GM12878 (cell line): ENCODE results near the gene ADAMTS2. TPM values are rescaled to one million over a fixed set of nuclear protein-coding genes. Genes with fewer than 3 reads are reported as not detected.

Source experiments
- ATAC-seq: fragments of 200-7000 bp; cut with Tn5 transposase; 3 replicates; pipeline ENCODE4 v1.9.1; 2020; ENCODE audit warnings: mild to moderate bottlenecking, moderate library complexity
- BruUV-seq: library from RNA; stranded (reverse); fragments of 400-500 nt; replicated peaks from 2 replicates; lab custom pipeline; 2021; lab: Mats Ljungman, UMichigan
- CTCF ChIA-PET: fragments of 300-600 bp; sonication (Branson Sonifier 250); formaldehyde crosslinking; extraction: SDS; loops from one replicate; lab custom pipeline; 2021; ENCODE audit warnings: inconsistent platforms; lab: Yijun Ruan, JAX
- POLR2A ChIA-PET: fragments of 350-600 bp; formaldehyde crosslinking; extraction: SDS; loops from one replicate; lab custom pipeline; 2021; ENCODE audit warnings: inconsistent platforms; lab: Charles Lee
- RAD21 ChIA-PET: fragments of 300-600 bp; sonication (Branson Sonifier 250); formaldehyde crosslinking; loops from one replicate; lab custom pipeline; 2023; ENCODE audit warnings: antibody characterized with exemption; ENCODE audit not compliant: unreplicated experiment; lab: Charles Lee
- SMC1A ChIA-PET: fragments of 300-600 bp; sonication (Branson Sonifier 250); formaldehyde crosslinking; loops from one replicate; lab custom pipeline; 2023; ENCODE audit not compliant: unreplicated experiment, uncharacterized antibody; lab: Charles Lee
- DNase-seq: peaks from one replicate; pipeline ENCODE4 v3.0.0-alpha.2; 2011; ENCODE audit warnings: low read depth, low spot score
- FAIRE-seq: peaks from 3 replicates; lab custom pipeline; 2011; peaks lifted over from hg19 to GRCh38; lab: Jason Lieb, UNC
- H2AFZ ChIP-seq: 2 replicates; pipeline ENCODE4 v1.6.0; 2011; ENCODE audit warnings: low read depth, low read length, control low read depth; ENCODE audit not compliant: control insufficient read depth
- H3K27ac ChIP-seq: 2 replicates; pipeline ENCODE4 v1.5.1; 2011; ENCODE audit warnings: control low read depth; ENCODE audit not compliant: control insufficient read depth, insufficient read depth
- H3K27me3 ChIP-seq, 2 experiments: replicated peaks in 1 of 2; 2 replicates each; pipeline versions ENCODE4 v1.6.0 to v1.6.1; 2011; ENCODE audit warnings: low read length in 1 of 2; ENCODE audit not compliant: control insufficient read depth in 2 of 2, insufficient read depth in 2 of 2
- H3K36me3 ChIP-seq, 2 experiments: 2 replicates each; pipeline ENCODE4 v1.5.1; 2011; ENCODE audit warnings: low read length in 1 of 2; ENCODE audit not compliant: control insufficient read depth in 2 of 2, insufficient read depth in 2 of 2
- H3K4me1 ChIP-seq: 2 replicates; pipeline ENCODE4 v1.6.1; 2011; ENCODE audit warnings: mild to moderate bottlenecking, low read length, moderate library complexity, mixed read lengths; ENCODE audit not compliant: control insufficient read depth, insufficient read depth
- H3K4me2 ChIP-seq: 2 replicates; pipeline ENCODE4 v1.6.0; 2011; ENCODE audit warnings: control low read depth; ENCODE audit not compliant: control insufficient read depth, insufficient read depth
- H3K4me3 ChIP-seq: fragments of 200-600 bp; sonication (generic); 2 replicates; pipeline ENCODE4 v1.5.1; 2016
- H3K79me2 ChIP-seq: 2 replicates; pipeline ENCODE4 v1.6.0; 2011; ENCODE audit warnings: low read length; ENCODE audit not compliant: control insufficient read depth, insufficient read depth
- H3K9ac ChIP-seq: 2 replicates; pipeline ENCODE4 v1.8.0; 2011; ENCODE audit warnings: low read length, control low read depth, mixed read lengths; ENCODE audit not compliant: control insufficient read depth, insufficient read depth
- H3K9me3 ChIP-seq: replicated peaks from 3 replicates; pipeline ENCODE4 v1.5.1; 2011; ENCODE audit warnings: mild to moderate bottlenecking, low read length; ENCODE audit not compliant: control insufficient read depth, insufficient read depth
- H4K20me1 ChIP-seq: 2 replicates; pipeline ENCODE4 v1.6.0; 2011; ENCODE audit not compliant: control insufficient read depth, insufficient read depth
- ATF3 ChIP-seq: IDR thresholded peaks from 2 replicates; pipeline ENCODE4 v1.6.1; 2011; ENCODE audit warnings: low read depth, mild to moderate bottlenecking, low read length, moderate library complexity, borderline replicate concordance; ENCODE audit errors: extremely low read depth
- ATF7 ChIP-seq: fragments of 450-650 bp; IDR thresholded peaks from 2 replicates; pipeline ENCODE4 v1.6.1; 2016; ENCODE audit warnings: low read depth, mild to moderate bottlenecking
- CHD1 ChIP-seq: IDR thresholded peaks from 2 replicates; pipeline ENCODE4 v1.6.1; 2012; ENCODE audit warnings: low read depth, low read length, improper control_type of control experiment
- FOXK2 ChIP-seq: fragments of 450-650 bp; IDR thresholded peaks from 2 replicates; pipeline ENCODE4 v1.6.1; 2017; ENCODE audit warnings: mild to moderate bottlenecking, moderate library complexity
- KDM1A ChIP-seq: fragments of 200-600 bp; sonication (generic); IDR thresholded peaks from 2 replicates; pipeline ENCODE4 v1.6.1; 2016; ENCODE audit warnings: borderline replicate concordance
- NFIC ChIP-seq: IDR thresholded peaks from 2 replicates; pipeline ENCODE4 v1.6.1; 2012; ENCODE audit warnings: low read depth, mild to moderate bottlenecking, inconsistent platforms, low read length, moderate library complexity
- NKRF ChIP-seq: fragments of 450-650 bp; conservative IDR thresholded peaks from 2 replicates; pipeline ENCODE4 v1.6.1; 2017; ENCODE audit warnings: mild to moderate bottlenecking, moderate library complexity
- PAX8 ChIP-seq: fragments of 450-650 bp; IDR thresholded peaks from 2 replicates; pipeline ENCODE4 v1.6.1; 2017; ENCODE audit warnings: mild to moderate bottlenecking, moderate library complexity
- PML ChIP-seq: IDR thresholded peaks from 2 replicates; pipeline ENCODE4 v1.6.1; 2012; ENCODE audit warnings: low read length, inconsistent platforms
- RAD21 ChIP-seq: IDR thresholded peaks from 2 replicates; pipeline ENCODE4 v1.6.1; 2011; ENCODE audit warnings: mild to moderate bottlenecking, low read depth, low read length, moderate library complexity; ENCODE audit not compliant: insufficient read depth
- SIN3A ChIP-seq: IDR thresholded peaks from 2 replicates; pipeline ENCODE4 v1.6.1; 2012; ENCODE audit warnings: low read depth, low read length, improper control_type of control experiment
- SIX5 ChIP-seq: IDR thresholded peaks from 2 replicates; pipeline ENCODE4 v1.6.1; 2011; ENCODE audit warnings: mild to moderate bottlenecking, low read depth, low read length, moderate library complexity; ENCODE audit not compliant: severe bottlenecking
- USF2 ChIP-seq: IDR thresholded peaks from 2 replicates; pipeline ENCODE4 v1.6.1; 2011; ENCODE audit warnings: low read depth, low read length, improper control_type of control experiment, borderline replicate concordance
- ZNF274 ChIP-seq: IDR thresholded peaks from one replicate; pipeline ENCODE4 v1.8.0; 2011; ENCODE audit not compliant: insufficient read length, insufficient read depth
- ZNF622 ChIP-seq: fragments of 450-650 bp; IDR thresholded peaks from 2 replicates; pipeline ENCODE4 v1.6.1; 2017; ENCODE audit warnings: mild to moderate bottlenecking, inconsistent platforms
- WGBS: methylation state at CpG from one replicate; pipeline ENCODE4 v1.1.6; 2016; ENCODE audit warnings: low lambda C conversion rate; ENCODE audit not compliant: insufficient replicate concordance, insufficient coverage; ENCODE audit errors: missing lambda C conversion rate; 5-methylcytosine and 5-hydroxymethylcytosine counted together
- in situ Hi-C: fragments of 300-500 bp; cut with MboI; formaldehyde crosslinking; loops from 9 replicates; pipeline ENCODE4 v1.14.3; 2018; ENCODE audit warnings: mixed read lengths
- intact Hi-C: fragments of 100-400 bp; cut with micrococcal nuclease; formaldehyde crosslinking; loops from one replicate; pipeline ENCODE4 v1.14.2; 2022; ENCODE audit not compliant: unreplicated experiment
- polyA plus RNA-seq, 11 experiments: library from polyadenylated mRNA; depleted of rRNA in 4 of 11; unstranded in 6 of 11; stranded (reverse) in 5 of 11; fragments of >200 nt; fragmentation: Nextera tagmentation in 4 of 11; fragmentation: Illumina TruSeq in 1 of 11; extraction: Ambion mirVana in 4 of 11; extraction: Trizol in 1 of 11; gene quantifications; 1 replicate in 1 of 11; 2 replicates in 10 of 11; pipeline versions ENCODE4 v1.2.1 to v1.2.3, GENCODE V29; 2011 to 2016; ENCODE audit warnings: inconsistent platforms in 2 of 11, missing spikeins in 2 of 11, low read depth in 1 of 11
- total RNA-seq, 4 experiments: library from RNA; depleted of rRNA in 3 of 4; stranded (reverse); fragments of >200 nt in 3 of 4; fragmentation: Illumina TruSeq in 1 of 4; extraction: Trizol in 1 of 4; gene quantifications; 2 replicates each; pipeline versions ENCODE4 v1.2.1 to v1.2.3, GENCODE V29; 2013 to 2021
- TF ChIP-seq, protein P1 (sequence below): fragments of 450-650 bp; formaldehyde crosslinking; IDR thresholded peaks from 2 replicates; pipeline ENCODE4 v1.4.0; 2020; ENCODE audit warnings: mild to moderate bottlenecking, moderate library complexity

The ADAMTS2 gene
- total and polyA plus RNA-seq, 10 of the 15 experiments (the other 5 are each of a cell fraction or from before 2014, with no cell fraction given): 0.03 to 0.05 TPM; not detected in 8

DNA sequence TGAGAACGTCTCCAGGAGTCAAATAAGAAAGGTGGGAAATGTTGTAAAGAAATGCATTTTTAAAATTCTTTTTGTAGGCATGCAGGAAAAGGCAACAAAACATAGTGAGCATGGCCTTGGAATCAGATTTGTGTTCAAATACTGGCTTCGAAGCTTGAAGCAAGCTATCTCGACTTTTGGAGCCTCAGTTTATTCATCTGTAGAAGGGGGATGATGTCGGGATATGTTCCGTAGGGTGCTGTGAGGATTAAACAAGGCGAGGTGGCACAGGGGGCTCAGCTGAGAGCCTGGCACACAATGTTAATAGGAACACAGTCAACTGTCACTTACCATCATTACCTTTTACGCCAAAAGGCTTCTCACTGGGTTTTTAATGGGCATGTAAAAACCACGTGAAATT is 4.8 kb downstream of the ADAMTS2 start:
- BruUV-seq: no TSS peak
- DNase-seq (no peak), ATAC-seq (no peak), FAIRE-seq (no peak)
- Histone ChIP-seq H3K9ac (no peak overlapping the region), H3K79me2 (no peaks in the 10 kb centered on the region), H3K27me3 (no peaks in the 10 kb centered on the region), H3K4me3 (no peak overlapping the region), H2AFZ (no peak overlapping the region), H3K36me3 (no peaks in the 10 kb centered on the region), H3K4me2 (no peak overlapping the region), H4K20me1 (no peaks in the 10 kb centered on the region), H3K27ac (no peak overlapping the region), H3K4me1 (no peaks in the 10 kb centered on the region), H3K9me3 (no peaks in the 10 kb centered on the region)
- ChIA-PET SMC1A (no interaction called here), POLR2A (no interaction called here), CTCF (no interaction called here), RAD21 (no interaction called here)
- TF ChIP-seq ZNF274 (no peak), PAX8 (no peak), ATF7 (no peak), USF2 (no peak), PML (no peak), CHD1 (no peak), KDM1A (no peak), SIN3A (no peak), FOXK2 (no peak), ATF3 (no peak), NFIC (no peak), NKRF (no peak), ZNF622 (no peak), RAD21 (no peak), SIX5 (no peak)
- TF ChIP-seq, protein P1, sequence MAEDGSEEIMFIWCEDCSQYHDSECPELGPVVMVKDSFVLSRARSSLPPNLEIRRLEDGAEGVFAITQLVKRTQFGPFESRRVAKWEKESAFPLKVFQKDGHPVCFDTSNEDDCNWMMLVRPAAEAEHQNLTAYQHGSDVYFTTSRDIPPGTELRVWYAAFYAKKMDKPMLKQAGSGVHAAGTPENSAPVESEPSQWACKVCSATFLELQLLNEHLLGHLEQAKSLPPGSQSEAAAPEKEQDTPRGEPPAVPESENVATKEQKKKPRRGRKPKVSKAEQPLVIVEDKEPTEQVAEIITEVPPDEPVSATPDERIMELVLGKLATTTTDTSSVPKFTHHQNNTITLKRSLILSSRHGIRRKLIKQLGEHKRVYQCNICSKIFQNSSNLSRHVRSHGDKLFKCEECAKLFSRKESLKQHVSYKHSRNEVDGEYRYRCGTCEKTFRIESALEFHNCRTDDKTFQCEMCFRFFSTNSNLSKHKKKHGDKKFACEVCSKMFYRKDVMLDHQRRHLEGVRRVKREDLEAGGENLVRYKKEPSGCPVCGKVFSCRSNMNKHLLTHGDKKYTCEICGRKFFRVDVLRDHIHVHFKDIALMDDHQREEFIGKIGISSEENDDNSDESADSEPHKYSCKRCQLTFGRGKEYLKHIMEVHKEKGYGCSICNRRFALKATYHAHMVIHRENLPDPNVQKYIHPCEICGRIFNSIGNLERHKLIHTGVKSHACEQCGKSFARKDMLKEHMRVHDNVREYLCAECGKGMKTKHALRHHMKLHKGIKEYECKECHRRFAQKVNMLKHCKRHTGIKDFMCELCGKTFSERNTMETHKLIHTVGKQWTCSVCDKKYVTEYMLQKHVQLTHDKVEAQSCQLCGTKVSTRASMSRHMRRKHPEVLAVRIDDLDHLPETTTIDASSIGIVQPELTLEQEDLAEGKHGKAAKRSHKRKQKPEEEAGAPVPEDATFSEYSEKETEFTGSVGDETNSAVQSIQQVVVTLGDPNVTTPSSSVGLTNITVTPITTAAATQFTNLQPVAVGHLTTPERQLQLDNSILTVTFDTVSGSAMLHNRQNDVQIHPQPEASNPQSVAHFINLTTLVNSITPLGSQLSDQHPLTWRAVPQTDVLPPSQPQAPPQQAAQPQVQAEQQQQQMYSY: no peak
- WGBS: 34% methylated on average over 8 of the region's 8 CpGs
- intact Hi-C loops: no loop called here
- in situ Hi-C loops: no loop called here
